ENCODE data around the gene SCNN1B.
A peak's percentile ranks its signal among the peaks of the same experiment; 100 is the strongest.
"Not testable (repeated sequence)": the region's sequence is repeated elsewhere in the genome, so short reads cannot be mapped to it uniquely, and the experiment has no call there.

SCNN1B gene

DNA sequence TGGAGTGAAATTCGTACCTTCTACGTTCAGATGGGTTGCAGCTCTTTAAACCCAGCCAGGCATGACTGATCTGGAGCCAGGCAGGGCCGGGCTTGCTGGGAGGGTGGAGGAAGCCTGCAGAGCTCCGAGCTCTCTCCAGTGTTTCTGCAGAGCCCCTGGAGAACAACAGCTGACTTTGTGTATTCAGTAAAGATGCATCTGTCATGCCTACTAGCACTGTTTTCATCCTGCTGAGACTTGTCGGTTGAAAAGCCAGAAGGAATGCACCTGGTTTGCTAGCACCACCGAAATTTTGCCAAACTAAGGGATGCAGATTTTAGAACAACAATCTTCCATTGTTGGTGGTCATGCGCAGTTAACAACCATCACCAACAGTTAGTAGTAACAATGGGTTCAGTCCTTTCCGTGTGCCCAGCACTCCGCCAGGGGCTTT, 22.4 kb upstream of the SCNN1B start:
- Mint-ChIP-seq H3K27me3 (peaks cover 9% of the 10 kb centered on the region), H3K36me3 (no peaks in the 10 kb centered on the region), H3K9me3 (no peaks in the 10 kb centered on the region), H3K27ac (no peak overlapping the region), H3K4me3 (no peak overlapping the region), H3K4me1 (no peaks in the 10 kb centered on the region)
- DNase-seq = no peak
- CTCF ChIA-PET = no interaction called here

GRCh38 chr16:23280483-23280967, 21.6 kb upstream of the SCNN1B start:
- no peak for DNase-seq
- peaks cover 9% of the 10 kb centered on the region for H3K27me3 Mint-ChIP-seq
- no peak overlapping the region for H3K4me3 Mint-ChIP-seq
- no peaks in the 10 kb centered on the region for H3K4me1 Mint-ChIP-seq
- no peaks in the 10 kb centered on the region for H3K36me3 Mint-ChIP-seq
- CTCF ChIA-PET = no interaction called here
- H3K27ac Mint-ChIP-seq = no peak overlapping the region
- no peaks in the 10 kb centered on the region for H3K9me3 Mint-ChIP-seq

DNA sequence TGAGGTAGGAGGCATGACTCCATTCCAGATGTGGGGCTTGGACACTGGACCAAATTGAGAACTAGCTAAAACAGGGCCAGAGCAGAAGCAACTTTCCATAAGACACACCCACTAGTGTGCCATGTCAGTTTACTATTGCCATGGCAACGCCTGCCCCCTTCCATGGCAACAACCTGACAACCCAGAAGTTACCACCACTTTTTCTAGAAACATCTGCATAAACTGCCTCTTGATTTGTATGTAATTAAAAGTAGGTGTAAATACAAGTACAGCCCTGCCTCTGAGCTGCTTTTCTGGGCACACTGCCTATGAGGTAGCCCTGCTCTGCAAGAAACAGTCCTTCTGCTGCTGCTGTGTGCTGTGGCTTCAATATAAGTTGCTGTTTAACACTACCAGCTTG, 19.5 kb upstream of the SCNN1B start:
- Mint-ChIP-seq H3K4me3 (no peak overlapping the region), H3K27me3 (peaks cover 9% of the 10 kb centered on the region), H3K9me3 (no peaks in the 10 kb centered on the region), H3K27ac (no peak overlapping the region), H3K4me1 (no peaks in the 10 kb centered on the region), H3K36me3 (no peaks in the 10 kb centered on the region)
- CTCF ChIA-PET = no interaction called here
- no peak for DNase-seq

DNA sequence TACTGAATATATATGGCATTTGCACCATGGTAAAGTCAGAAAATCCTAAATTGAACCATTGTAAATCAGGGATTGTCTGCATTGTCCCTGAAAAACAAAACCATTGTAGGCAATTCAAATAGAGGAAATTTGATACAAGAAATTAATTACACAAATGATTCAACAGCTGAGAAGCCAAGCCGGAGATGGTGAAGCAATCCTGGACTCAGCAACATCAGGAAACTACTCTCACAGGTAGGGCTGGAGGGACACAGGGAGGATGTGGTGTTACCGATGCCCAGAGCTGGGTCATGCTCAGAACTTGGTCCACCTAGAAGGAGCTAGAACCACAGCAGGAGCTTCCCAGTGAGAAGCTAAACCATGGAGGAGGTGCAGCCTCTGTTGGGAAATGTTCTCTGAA, 18.5 kb upstream of the SCNN1B start:
- peaks cover 2% of the 10 kb centered on the region for H3K4me1 Mint-ChIP-seq
- no peak overlapping the region for H3K4me3 Mint-ChIP-seq
- H3K36me3 Mint-ChIP-seq = no peaks in the 10 kb centered on the region
- DNase-seq = no peak
- no peak overlapping the region for H3K27ac Mint-ChIP-seq
- CTCF ChIA-PET = no interaction called here
- H3K9me3 Mint-ChIP-seq = no peaks in the 10 kb centered on the region
- peaks cover 5% of the 10 kb centered on the region for H3K27me3 Mint-ChIP-seq

DNA sequence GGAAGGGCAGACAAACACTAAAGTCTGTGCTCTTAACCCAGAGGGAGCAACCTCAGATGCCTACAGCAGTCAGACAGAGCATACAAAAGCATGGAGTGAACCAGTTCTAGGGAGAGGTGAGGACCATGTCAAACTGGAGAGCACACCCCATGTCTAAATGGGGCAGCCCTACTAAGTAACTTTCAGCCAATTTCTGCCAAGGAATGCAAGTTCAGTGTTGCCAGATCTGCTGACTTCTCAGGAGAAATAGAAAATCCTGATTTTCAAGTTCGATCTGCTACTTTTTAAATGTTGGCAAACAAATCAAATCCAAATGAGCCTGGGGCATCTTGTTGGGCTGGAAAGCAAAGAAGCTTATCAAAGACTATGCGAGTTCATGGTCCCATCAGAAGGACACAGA, 17.5 kb upstream of the SCNN1B start:
- H3K27ac Mint-ChIP-seq = no peak overlapping the region
- no peak for DNase-seq
- no peaks in the 10 kb centered on the region for H3K9me3 Mint-ChIP-seq
- peaks cover 5% of the 10 kb centered on the region for H3K27me3 Mint-ChIP-seq
- H3K4me3 Mint-ChIP-seq = no peak overlapping the region
- H3K4me1 Mint-ChIP-seq = peaks cover 6% of the 10 kb centered on the region
- CTCF ChIA-PET = no interaction called here
- H3K36me3 Mint-ChIP-seq = no peaks in the 10 kb centered on the region

- Mint-ChIP-seq H3K4me1 (peaks cover 6% of the 10 kb centered on the region), H3K27ac (no peak overlapping the region), H3K36me3 (no peaks in the 10 kb centered on the region), H3K4me3 (no peak overlapping the region), H3K27me3 (peaks cover 5% of the 10 kb centered on the region), H3K9me3 (no peaks in the 10 kb centered on the region)
- no peak for DNase-seq
- CTCF ChIA-PET = interaction anchor here (0.6 kb wide), 1 partner anchor 335 kb away, joined by 3 read pairs; no protein-coding TSS in a partner anchor
These were observed 16.0 kb upstream of the SCNN1B start for GRCh38 chr16:23286131-23286532.

- Mint-ChIP-seq H3K9me3 (no peaks in the 10 kb centered on the region), H3K27me3 (peaks cover under 1% of the 10 kb centered on the region), H3K27ac (no peak overlapping the region), H3K4me3 (no peak overlapping the region), H3K4me1 (peaks cover 6% of the 10 kb centered on the region), H3K36me3 (no peaks in the 10 kb centered on the region)
- CTCF ChIA-PET = no interaction called here
- DNase-seq = no peak
These were observed 13.9 kb upstream of the SCNN1B start for GRCh38 chr16:23288209-23288608.

- no peaks in the 10 kb centered on the region for H3K27me3 Mint-ChIP-seq
- no peaks in the 10 kb centered on the region for H3K36me3 Mint-ChIP-seq
- CTCF ChIA-PET = no interaction called here
These were observed 13.2 kb upstream of the SCNN1B start for GRCh38 chr16:23288726-23289512.

GRCh38 chr16:23290189-23291062, 11.7 kb upstream of the SCNN1B start:
- no peak overlapping the region for H3K27ac Mint-ChIP-seq
- CTCF ChIA-PET = no interaction called here
- H3K36me3 Mint-ChIP-seq = no peaks in the 10 kb centered on the region
- H3K4me1 Mint-ChIP-seq = peaks cover 6% of the 10 kb centered on the region
- H3K4me3 Mint-ChIP-seq = no peak overlapping the region
- H3K9me3 Mint-ChIP-seq = no peaks in the 10 kb centered on the region
- peaks cover 2% of the 10 kb centered on the region for H3K27me3 Mint-ChIP-seq
- DNase-seq = no peak

More at GRCh38 chr16:23288726-23289512, 13.2 kb upstream of the SCNN1B start:
- H3K27ac Mint-ChIP-seq = no peak overlapping the region
- peak; percentile 25 for DNase-seq
- peaks cover 6% of the 10 kb centered on the region for H3K4me1 Mint-ChIP-seq
- no peak overlapping the region for H3K4me3 Mint-ChIP-seq
- no peaks in the 10 kb centered on the region for H3K9me3 Mint-ChIP-seq

DNA sequence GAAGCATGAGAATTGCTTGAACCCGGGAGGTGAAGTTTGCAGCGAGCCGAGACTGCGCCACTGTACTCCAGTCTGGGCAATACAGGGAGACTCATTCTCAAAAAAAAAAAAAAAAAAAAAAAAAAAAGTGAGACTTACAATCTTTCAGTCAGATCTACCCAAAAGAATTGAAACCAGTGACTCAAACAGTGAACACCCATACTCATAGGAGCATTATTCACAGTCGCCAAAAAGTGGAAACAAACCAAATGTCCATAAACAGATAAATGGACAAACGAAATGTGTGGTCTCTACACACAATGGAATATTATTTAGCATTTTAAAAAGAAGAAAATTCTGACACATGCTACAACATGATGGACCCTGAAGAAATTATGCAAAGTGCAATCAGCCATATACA, 9.1 kb upstream of the SCNN1B start:
- peaks cover 23% of the 10 kb centered on the region for H3K27me3 Mint-ChIP-seq
- no peak overlapping the region for H3K4me3 Mint-ChIP-seq
- peaks cover 6% of the 10 kb centered on the region for H3K4me1 Mint-ChIP-seq
- DNase-seq = no peak
- H3K9me3 Mint-ChIP-seq = no peaks in the 10 kb centered on the region
- no peak overlapping the region for H3K27ac Mint-ChIP-seq
- H3K36me3 Mint-ChIP-seq = no peaks in the 10 kb centered on the region
- CTCF ChIA-PET = no interaction called here

GRCh38 chr16:23294260-23294659, 7.8 kb upstream of the SCNN1B start:
- peaks cover 23% of the 10 kb centered on the region for H3K27me3 Mint-ChIP-seq
- no peak for DNase-seq
- no peak overlapping the region for H3K27ac Mint-ChIP-seq
- H3K4me1 Mint-ChIP-seq = no peaks in the 10 kb centered on the region
- CTCF ChIA-PET = no interaction called here
- H3K36me3 Mint-ChIP-seq = no peaks in the 10 kb centered on the region
- H3K4me3 Mint-ChIP-seq = no peak overlapping the region
- H3K9me3 Mint-ChIP-seq = no peaks in the 10 kb centered on the region

DNA sequence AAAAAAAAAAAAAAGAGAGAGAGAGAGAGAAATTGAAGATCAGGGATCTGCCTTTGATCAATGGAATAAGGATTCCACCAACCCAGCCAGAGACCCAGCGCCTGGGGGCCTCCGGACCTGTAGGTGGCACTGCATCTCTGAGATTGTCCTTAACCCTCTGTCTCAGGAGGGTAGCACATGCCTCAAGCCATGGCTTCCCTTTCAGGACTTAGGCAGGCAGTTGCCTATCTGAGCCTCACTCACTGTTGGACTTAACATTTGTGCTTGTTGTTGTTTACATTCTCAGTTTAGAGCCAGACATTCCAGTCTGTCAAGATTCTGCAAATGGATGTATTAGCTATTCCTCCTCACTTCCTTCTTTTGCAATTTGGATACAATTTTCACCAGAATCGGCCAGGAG, 5.1 kb upstream of the SCNN1B start:
- Mint-ChIP-seq H3K9me3 (no peaks in the 10 kb centered on the region), H3K4me3 (no peak overlapping the region), H3K36me3 (no peaks in the 10 kb centered on the region), H3K27ac (no peak overlapping the region), H3K4me1 (peaks cover 5% of the 10 kb centered on the region), H3K27me3 (peaks cover 34% of the 10 kb centered on the region)
- DNase-seq = no peak
- CTCF ChIA-PET = no interaction called here

- H3K4me1 Mint-ChIP-seq = peaks cover 5% of the 10 kb centered on the region
- peaks cover 49% of the 10 kb centered on the region for H3K27me3 Mint-ChIP-seq
- no peak overlapping the region for H3K27ac Mint-ChIP-seq
- CTCF ChIA-PET = no interaction called here
- DNase-seq = no peak
- H3K9me3 Mint-ChIP-seq = no peaks in the 10 kb centered on the region
- no peak overlapping the region for H3K4me3 Mint-ChIP-seq
- no peaks in the 10 kb centered on the region for H3K36me3 Mint-ChIP-seq
These were observed 3.7 kb upstream of the SCNN1B start for GRCh38 chr16:23298290-23298915.

GRCh38 chr16:23299815-23300214, 2.3 kb upstream of the SCNN1B start:
- H3K9me3 Mint-ChIP-seq, H3K4me3 Mint-ChIP-seq, CTCF ChIA-PET, H3K4me1 Mint-ChIP-seq, H3K27ac Mint-ChIP-seq, DNase-seq, H3K36me3 Mint-ChIP-seq: not testable (repeated sequence)
- H3K27me3 Mint-ChIP-seq = peaks cover 61% of the 10 kb centered on the region
